HepG2 (cell line): ENCODE data around the gene AUP1. TPM values are rescaled to one million over a fixed set of nuclear protein-coding genes. Genes with fewer than 3 reads are reported as not detected.

Experiments used
- ATM ChIP-seq: fragments of 450-650 bp; IDR thresholded peaks from 2 replicates; pipeline ENCODE4 v1.7.1; 2017; ENCODE audit warnings: mild to moderate bottlenecking, borderline replicate concordance
- BCL3 ChIP-seq: sonication (generic); formaldehyde crosslinking; IDR thresholded peaks from 2 replicates; pipeline ENCODE4 v1.5.1; 2020; ENCODE audit warnings: mild to moderate bottlenecking, missing genetic modification reagents, moderate library complexity
- BRF2 ChIP-seq: sonication (generic); formaldehyde crosslinking; IDR thresholded peaks from 2 replicates; pipeline ENCODE4 v1.8.1; 2022; ENCODE audit warnings: mild to moderate bottlenecking, missing genetic modification reagents
- CREB3 ChIP-seq: sonication (generic); formaldehyde crosslinking; IDR thresholded peaks from 2 replicates; pipeline ENCODE4 v1.5.0; 2020; ENCODE audit warnings: missing genetic modification reagents
- ETV5 ChIP-seq: IDR thresholded peaks from 2 replicates; pipeline ENCODE4 v1.6.1; 2018; ENCODE audit warnings: missing biosample characterization, missing genetic modification reagents, inconsistent platforms, borderline replicate concordance
- MAFG ChIP-seq: sonication (generic); formaldehyde crosslinking; IDR thresholded peaks from 2 replicates; pipeline ENCODE4 v1.5.1; 2020; ENCODE audit warnings: mild to moderate bottlenecking, missing genetic modification reagents
- NCOA1 ChIP-seq: sonication (generic); formaldehyde crosslinking; IDR thresholded peaks from 2 replicates; pipeline ENCODE4 v1.9.0; 2021; ENCODE audit warnings: missing genetic modification reagents
- NFE2L2 ChIP-seq: fragments of 150-350 bp; IDR thresholded peaks from 2 replicates; pipeline ENCODE4 v1.6.1; 2014; ENCODE audit warnings: low read length
- POLR2AphosphoS2 ChIP-seq: IDR thresholded peaks from 2 replicates; pipeline ENCODE4 v1.6.1; 2011; ENCODE audit warnings: low read depth, low read length, improper control_type of control experiment
- PRDM10 ChIP-seq: sonication (generic); formaldehyde crosslinking; IDR thresholded peaks from 2 replicates; pipeline ENCODE4 v1.4.0; 2020; ENCODE audit warnings: low read depth, missing genetic modification reagents
- REPIN1 ChIP-seq: sonication (generic); formaldehyde crosslinking; IDR thresholded peaks from 2 replicates; pipeline ENCODE4 v1.8.0; 2022; ENCODE audit warnings: missing genetic modification reagents, low read depth, mild to moderate bottlenecking, borderline replicate concordance
- SATB2 ChIP-seq: sonication (generic); formaldehyde crosslinking; IDR thresholded peaks from 2 replicates; pipeline ENCODE4 v1.5.0; 2020; ENCODE audit warnings: missing genetic modification reagents
- SNRNP70 ChIP-seq: fragments of 200-400 bp; formaldehyde crosslinking; IDR thresholded peaks from 2 replicates; pipeline ENCODE4 v1.6.1; 2017; ENCODE audit warnings: mild to moderate bottlenecking, low read depth, low read length, moderate library complexity
- SRSF4 ChIP-seq: fragments of 200-400 bp; formaldehyde crosslinking; IDR thresholded peaks from one replicate; pipeline ENCODE4 v1.6.1; 2018; ENCODE audit warnings: mild to moderate bottlenecking, low read depth, low read length, moderate library complexity; ENCODE audit not compliant: poor library complexity, severe bottlenecking
- SRY ChIP-seq: sonication (generic); formaldehyde crosslinking; IDR thresholded peaks from 2 replicates; pipeline ENCODE4 v1.8.0; 2022; ENCODE audit warnings: mild to moderate bottlenecking, missing genetic modification reagents
- ZEB1 ChIP-seq: IDR thresholded peaks from 2 replicates; pipeline ENCODE4 v1.6.1; 2012; ENCODE audit warnings: mild to moderate bottlenecking, low read depth, inconsistent platforms; ENCODE audit not compliant: insufficient replicate concordance
- ZFP82 ChIP-seq: sonication (generic); formaldehyde crosslinking; IDR thresholded peaks from 2 replicates; pipeline ENCODE4 v1.5.1; 2020; ENCODE audit warnings: mild to moderate bottlenecking, missing genetic modification reagents, borderline replicate concordance
- ZNF512 ChIP-seq: sonication (generic); formaldehyde crosslinking; IDR thresholded peaks from 2 replicates; pipeline ENCODE4 v1.4.0; 2020; ENCODE audit warnings: mild to moderate bottlenecking, missing genetic modification reagents
- ZNF546 ChIP-seq: sonication (generic); formaldehyde crosslinking; conservative IDR thresholded peaks from 2 replicates; pipeline ENCODE4 v1.8.1; 2023; ENCODE audit warnings: mild to moderate bottlenecking, missing genetic modification reagents
- ZNF761 ChIP-seq: sonication (generic); formaldehyde crosslinking; conservative IDR thresholded peaks from 2 replicates; pipeline ENCODE4 v1.4.0; 2020; ENCODE audit warnings: mild to moderate bottlenecking, missing genetic modification reagents
- ZNF841 ChIP-seq: sonication (generic); formaldehyde crosslinking; IDR thresholded peaks from 2 replicates; pipeline ENCODE4 v1.8.1; 2023; ENCODE audit warnings: missing genetic modification reagents, borderline replicate concordance
- ZNF879 ChIP-seq: sonication (generic); formaldehyde crosslinking; IDR thresholded peaks from 2 replicates; pipeline ENCODE4 v1.8.1; 2023; ENCODE audit warnings: missing genetic modification reagents
- polyA plus RNA-seq, 8 experiments: library from polyadenylated mRNA; depleted of rRNA in 3 of 8; stranded (reverse) in 7 of 8; unstranded in 1 of 8; fragments of >200 nt; fragmentation: Illumina TruSeq in 4 of 8; extraction: Trizol in 4 of 8; gene quantifications; 2 replicates each; pipeline versions ENCODE4 v1.2.1 to v1.2.3, GENCODE V29; 2011 to 2016; ENCODE audit warnings: low read depth in 4 of 8, missing spikeins in 1 of 8, mixed read lengths in 1 of 8; ENCODE audit not compliant: insufficient read depth in 1 of 8
- total RNA-seq, 5 experiments: library from RNA; depleted of rRNA; stranded (reverse); fragments of >200 nt; fragmentation: Illumina TruSeq; extraction: Trizol; gene quantifications; 2 replicates each; pipeline ENCODE4 v1.2.3, GENCODE V29; 2016; ENCODE audit warnings: low read depth in 1 of 5

The AUP1 gene
- total and polyA plus RNA-seq, 2 of the 13 experiments (the other 11 are each of a cell fraction or from before 2014, with no cell fraction given) = 174 to 267 TPM

- TF ChIP-seq CREB3 (CRISPR knock-in tag) (no peak), BRF2 (no peak), ZNF841 (CRISPR knock-in tag) (no peak), SRY (peak; percentile 59; the same call in 1 of the 2 replicates), ZNF879 (no peak), PRDM10 (CRISPR knock-in tag) (0 out of 2 replicates have a peak, but pooled peaks have one; percentile 15), NCOA1 (CRISPR knock-in tag) (no peak), REPIN1 (CRISPR knock-in tag) (no peak), SNRNP70 (no peak), NFE2L2 (no peak), MAFG (CRISPR knock-in tag) (no peak), ATM (no peak), ZEB1 (no peak), ETV5 (CRISPR knock-in tag) (no peak), ZNF546 (no peak), ZFP82 (CRISPR knock-in tag) (no peak), ZNF512 (no peak), ZNF761 (CRISPR knock-in tag) (no peak), SATB2 (CRISPR knock-in tag) (no peak), BCL3 (CRISPR knock-in tag) (no peak), POLR2AphosphoS2 (no peak), SRSF4 (no peak)
These were observed 21.5 kb downstream of the AUP1 start (continued) for GRCh38 chr2:74507926-74508520.
